Right lobe of liver (tissue), 6 donors: Measurements from ENCODE around the gene DTHD1. TPM values are rescaled to one million over a fixed set of nuclear protein-coding genes. Genes with fewer than 3 reads are reported as not detected.

ENCODE experiments used
- ATAC-seq, 4 donors: fragments of 200-7000 bp; cut with Tn5 transposase; one replicate each; pipeline ENCODE4 v1.9.1; 2020; ENCODE audit warnings: mild to moderate bottlenecking in 4 of 4, moderate library complexity in 4 of 4
- DNase-seq, 3 donors: peaks; one replicate each; pipeline ENCODE4 v3.0.0-alpha.2; 2020
- H3K27ac ChIP-seq, 3 donors: fragments of 200-600 bp; one replicate each; pipeline ENCODE4 v1.8.0; 2022
- H3K27me3 ChIP-seq, 2 donors: fragments of 200-600 bp; one replicate each; pipeline ENCODE4 v1.8.0; 2022
- H3K36me3 ChIP-seq, 4 donors: fragments of 200-600 bp; sonication (generic) in 1 of 4; one replicate each; pipeline versions ENCODE4 v1.5.1 to v1.8.0; 2017 to 2022; ENCODE audit warnings: control low read depth in 1 of 4
- H3K4me1 ChIP-seq, 4 donors: fragments of 200-600 bp; sonication (generic) in 1 of 4; one replicate each; pipeline versions ENCODE4 v1.5.1 to v1.8.0; 2017 to 2022; ENCODE audit warnings: control low read depth in 1 of 4
- H3K4me3 ChIP-seq, 3 donors: fragments of 200-600 bp; one replicate each; pipeline ENCODE4 v1.8.0; 2022
- H3K9me3 ChIP-seq, 4 donors: fragments of 200-600 bp; sonication (generic) in 1 of 4; one replicate each; pipeline versions ENCODE4 v1.5.1 to v1.8.0; 2017 to 2022; ENCODE audit warnings: control low read depth in 1 of 4
- CTCF ChIP-seq, 4 donors: fragments of 200-600 bp in 3 of 4; fragments of 450-650 bp in 1 of 4; IDR thresholded peaks; one replicate each; pipeline versions ENCODE4 v1.5.1 to v1.8.0; 2016 to 2022; ENCODE audit warnings: antibody characterized with exemption in 4 of 4, mild to moderate bottlenecking in 2 of 4
- POLR2A ChIP-seq: fragments of 450-650 bp; IDR thresholded peaks from one replicate; pipeline ENCODE4 v1.6.1; 2017; ENCODE audit warnings: antibody characterized with exemption, mild to moderate bottlenecking
- WGBS: methylation state at CpG from one replicate; pipeline ENCODE4 v1.1.6; 2018; ENCODE audit warnings: low coverage, low lambda C conversion rate; ENCODE audit not compliant: insufficient coverage; ENCODE audit errors: missing lambda C conversion rate; 5-methylcytosine and 5-hydroxymethylcytosine counted together
- intact Hi-C, 2 donors: fragments of 100-400 bp; cut with DNase I; formaldehyde crosslinking; loops; one replicate each; pipeline versions ENCODE4 v1.11.2 to v1.14.1; 2022
- total RNA-seq, 6 experiments: library from RNA; depleted of rRNA in 2 of 6; stranded (reverse); fragments of >200 nt in 2 of 6; fragmentation: NEBNext Ultra II Directional in 3 of 6; extraction: Animal tissue kit (Norgen Biotek cat#: 25700) in 3 of 6; gene quantifications; one replicate each; pipeline versions ENCODE4 v1.1.0 to v1.2.4, GENCODE V29; 2016 to 2023
- donor health status: DM: no; HTN: yes; CAD: no.
- donor health status: DM: no; HTN: no; CAD: no.
- donor health status: DM: no; HTN: no; CAD: no.
- donor health status: DM: no; HTN: yes; CAD: no.
- donor health status: DM: no; HTN: yes; CAD: no.

The DTHD1 gene
- total RNA-seq, 6 experiments from 2014 or later = 0.07 to 0.12 (median 0.12) TPM; not detected in 2

- TF ChIP-seq CTCF (IDR thresholded peaks at IDR 0.05) = no peak
- no peak for TF ChIP-seq POLR2A
- H3K4me3 ChIP-seq = no peak overlapping the region
- WGBS = 75% methylated on average over 2 of the region's 2 CpGs
- H3K4me1 ChIP-seq = no peaks in the 10 kb centered on the region
- ATAC-seq = no peak
- DNase-seq = no peak
- no peaks in the 10 kb centered on the region for H3K27me3 ChIP-seq
- H3K27ac ChIP-seq = no peak overlapping the region
- intact Hi-C loops = no loop called here
- no peaks in the 10 kb centered on the region for H3K36me3 ChIP-seq
- H3K9me3 ChIP-seq = no peaks in the 10 kb centered on the region
Observed at GRCh38 chr4:36283912-36284465, 2.6 kb downstream of the DTHD1 start.

GRCh38 chr4:36285784-36286480 lies 4.5 kb downstream of the DTHD1 start:
- Histone ChIP-seq H3K36me3 (no peaks in the 10 kb centered on the region), H3K4me1 (no peaks in the 10 kb centered on the region), H3K27me3 (no peaks in the 10 kb centered on the region), H3K9me3 (no peaks in the 10 kb centered on the region), H3K4me3 (no peak overlapping the region), H3K27ac (no peak overlapping the region)
- intact Hi-C loops = no loop called here
- ATAC-seq = peak; percentile 40 to 59 (median 50)
- DNase-seq = no peak
- 67% methylated on average over 6 of the region's 6 CpGs for WGBS
- TF ChIP-seq CTCF (IDR thresholded peaks at IDR 0.05) = no peak
- no peak for TF ChIP-seq POLR2A

GRCh38 chr4:36286481-36286871 lies 5.1 kb downstream of the DTHD1 start:
- H3K27me3 ChIP-seq = no peaks in the 10 kb centered on the region
- intact Hi-C loops = no loop called here
- no peaks in the 10 kb centered on the region for H3K9me3 ChIP-seq
- 72% methylated on average over 4 of the region's 4 CpGs for WGBS
- no peak overlapping the region for H3K4me3 ChIP-seq
- TF ChIP-seq CTCF (IDR thresholded peaks at IDR 0.05) (no peak), POLR2A (no peak)
- ATAC-seq = no peak
- H3K4me1 ChIP-seq = no peaks in the 10 kb centered on the region
- DNase-seq = no peak
- no peak overlapping the region for H3K27ac ChIP-seq
- no peaks in the 10 kb centered on the region for H3K36me3 ChIP-seq

- 26% methylated on average over 2 of the region's 2 CpGs for WGBS
- H3K27ac ChIP-seq = no peak overlapping the region
- ATAC-seq (no peak), DNase-seq (no peak)
- TF ChIP-seq CTCF (IDR thresholded peaks at IDR 0.05) (no peak), POLR2A (no peak)
- intact Hi-C loops = no loop called here
- H3K4me1 ChIP-seq = no peaks in the 10 kb centered on the region
- H3K36me3 ChIP-seq = no peaks in the 10 kb centered on the region
- no peaks in the 10 kb centered on the region for H3K9me3 ChIP-seq
- H3K4me3 ChIP-seq = no peak overlapping the region
- H3K27me3 ChIP-seq = no peaks in the 10 kb centered on the region
Observed at GRCh38 chr4:36288731-36289426, 7.5 kb downstream of the DTHD1 start.
